Retinal pigment epithelial cell (primary cell): ENCODE measurements around the gene PTPN4.

ENCODE experiments used
- DNase-seq: peaks from one replicate; pipeline ENCODE4 v3.0.0-alpha.2; 2010; ENCODE audit warnings: low read depth
- H3K4me3 ChIP-seq: 2 replicates; pipeline ENCODE4 v1.5.1; 2011; ENCODE audit warnings: mild to moderate bottlenecking, low read length, control low read depth, moderate library complexity
- TF ChIP-seq, protein P1 (sequence below): conservative IDR thresholded peaks from 2 replicates; pipeline ENCODE4 v1.5.1; 2011; ENCODE audit warnings: low read depth, low read length, control low read depth, inconsistent platforms

PTPN4 gene

GRCh38 chr2:119901013-119901412 lies 141.3 kb downstream of the PTPN4 start:
- no peak overlapping the region for H3K4me3 ChIP-seq
- no peak for DNase-seq
- TF ChIP-seq, protein P1, sequence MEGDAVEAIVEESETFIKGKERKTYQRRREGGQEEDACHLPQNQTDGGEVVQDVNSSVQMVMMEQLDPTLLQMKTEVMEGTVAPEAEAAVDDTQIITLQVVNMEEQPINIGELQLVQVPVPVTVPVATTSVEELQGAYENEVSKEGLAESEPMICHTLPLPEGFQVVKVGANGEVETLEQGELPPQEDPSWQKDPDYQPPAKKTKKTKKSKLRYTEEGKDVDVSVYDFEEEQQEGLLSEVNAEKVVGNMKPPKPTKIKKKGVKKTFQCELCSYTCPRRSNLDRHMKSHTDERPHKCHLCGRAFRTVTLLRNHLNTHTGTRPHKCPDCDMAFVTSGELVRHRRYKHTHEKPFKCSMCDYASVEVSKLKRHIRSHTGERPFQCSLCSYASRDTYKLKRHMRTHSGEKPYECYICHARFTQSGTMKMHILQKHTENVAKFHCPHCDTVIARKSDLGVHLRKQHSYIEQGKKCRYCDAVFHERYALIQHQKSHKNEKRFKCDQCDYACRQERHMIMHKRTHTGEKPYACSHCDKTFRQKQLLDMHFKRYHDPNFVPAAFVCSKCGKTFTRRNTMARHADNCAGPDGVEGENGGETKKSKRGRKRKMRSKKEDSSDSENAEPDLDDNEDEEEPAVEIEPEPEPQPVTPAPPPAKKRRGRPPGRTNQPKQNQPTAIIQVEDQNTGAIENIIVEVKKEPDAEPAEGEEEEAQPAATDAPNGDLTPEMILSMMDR = no peak

DNA sequence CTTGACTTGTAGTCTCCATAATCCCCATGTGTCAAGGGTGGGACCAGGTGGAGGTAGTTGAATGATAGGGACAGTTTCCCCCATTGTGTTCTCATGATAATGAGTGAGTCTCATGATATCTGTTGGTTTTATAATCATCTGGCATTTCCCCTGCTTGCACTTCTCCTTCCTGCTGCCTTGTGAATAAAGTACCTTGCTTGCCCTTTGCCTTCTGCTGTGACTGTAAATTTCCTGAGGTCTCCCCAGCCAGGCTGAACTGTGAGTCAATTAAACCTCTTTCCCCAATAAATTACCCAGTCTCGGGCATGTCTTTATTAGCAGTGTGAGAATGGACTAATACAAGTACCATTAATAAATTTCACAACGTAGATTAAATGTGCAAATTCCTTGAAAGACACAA lies 150.8 kb downstream of the PTPN4 start:
- H3K4me3 ChIP-seq = no peak overlapping the region
- TF ChIP-seq, protein P1 = no peak
- DNase-seq = no peak

GRCh38 chr2:119914266-119914665 lies 154.5 kb downstream of the PTPN4 start:
- TF ChIP-seq, protein P1 = no peak
- no peak overlapping the region for H3K4me3 ChIP-seq

GRCh38 chr2:119921825-119922224 lies 162.1 kb downstream of the PTPN4 start:
- TF ChIP-seq, protein P1 = no peak

More at GRCh38 chr2:119914266-119914665, 154.5 kb downstream of the PTPN4 start:
- no peak for DNase-seq

DNA sequence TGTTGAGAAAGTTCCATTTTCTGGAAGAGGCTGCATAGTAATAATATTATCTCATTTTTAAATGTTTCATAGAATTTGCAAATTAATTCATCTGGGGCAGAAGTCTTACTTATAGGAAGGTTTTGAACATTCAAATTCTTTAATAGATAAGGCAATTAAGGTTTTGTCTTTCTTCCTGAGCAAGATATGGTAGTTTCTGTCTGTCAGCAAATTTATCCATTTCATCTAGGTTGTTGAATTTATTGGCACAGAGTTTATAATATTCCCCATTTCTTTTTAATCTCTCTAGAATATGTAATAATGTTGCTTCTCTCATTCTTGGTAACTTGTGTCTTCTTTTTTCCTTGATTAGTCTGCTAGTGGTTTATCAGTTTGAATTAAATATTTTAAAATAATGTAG lies 163.0 kb downstream of the PTPN4 start:
- TF ChIP-seq, protein P1 = no peak
- H3K4me3 ChIP-seq = no peak overlapping the region
- DNase-seq = no peak

More at GRCh38 chr2:119921825-119922224, 162.1 kb downstream of the PTPN4 start:
- DNase-seq = no peak
- H3K4me3 ChIP-seq = no peak overlapping the region

DNA sequence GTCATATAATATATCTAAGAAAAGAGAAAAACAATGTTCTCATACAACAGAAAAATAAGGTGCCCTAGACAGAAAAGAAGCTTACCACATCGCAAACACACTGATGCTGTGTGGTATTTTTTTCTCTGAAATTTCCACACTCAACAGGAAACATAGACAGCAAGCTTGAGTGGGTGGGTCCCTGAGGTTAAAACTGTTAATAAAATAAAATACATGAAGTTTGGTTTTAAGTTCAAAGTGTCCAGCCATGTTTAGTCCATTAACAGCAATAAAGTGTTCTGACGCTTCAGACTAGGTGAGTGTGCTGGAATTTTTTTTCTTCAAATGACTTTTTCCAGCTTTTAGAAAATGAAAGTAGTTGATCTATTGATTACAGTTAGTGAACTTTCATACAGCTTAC lies 169.8 kb downstream of the PTPN4 start:
- DNase-seq = no peak
- H3K4me3 ChIP-seq = no peak overlapping the region
- TF ChIP-seq, protein P1 = no peak

DNA sequence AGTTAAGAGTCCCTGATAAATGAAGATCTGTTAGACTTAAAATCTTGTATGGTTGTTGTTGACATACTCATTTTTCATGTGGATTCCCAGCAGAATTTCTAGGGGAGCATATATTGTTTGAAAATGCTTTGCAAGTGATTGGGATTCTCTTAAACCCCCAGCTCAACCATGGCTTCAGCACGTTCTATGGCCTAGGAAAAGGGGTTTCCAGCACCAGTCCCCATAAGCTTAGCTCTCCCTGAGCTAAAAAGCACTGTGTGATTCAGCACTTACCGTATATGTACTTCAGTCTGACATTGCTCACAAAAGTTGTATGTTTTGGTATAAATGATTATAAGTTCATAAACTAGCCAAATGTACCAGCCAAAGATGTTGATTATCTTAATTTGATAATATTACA lies 173.1 kb downstream of the PTPN4 start:
- no peak overlapping the region for H3K4me3 ChIP-seq
- TF ChIP-seq, protein P1 = no peak
- DNase-seq = no peak
